ENCODE measurements around the gene ACP5.
"Not testable (repeated sequence)": the region's sequence is repeated elsewhere in the genome, so short reads cannot be mapped to it uniquely, and the experiment has no call there.

DNA sequence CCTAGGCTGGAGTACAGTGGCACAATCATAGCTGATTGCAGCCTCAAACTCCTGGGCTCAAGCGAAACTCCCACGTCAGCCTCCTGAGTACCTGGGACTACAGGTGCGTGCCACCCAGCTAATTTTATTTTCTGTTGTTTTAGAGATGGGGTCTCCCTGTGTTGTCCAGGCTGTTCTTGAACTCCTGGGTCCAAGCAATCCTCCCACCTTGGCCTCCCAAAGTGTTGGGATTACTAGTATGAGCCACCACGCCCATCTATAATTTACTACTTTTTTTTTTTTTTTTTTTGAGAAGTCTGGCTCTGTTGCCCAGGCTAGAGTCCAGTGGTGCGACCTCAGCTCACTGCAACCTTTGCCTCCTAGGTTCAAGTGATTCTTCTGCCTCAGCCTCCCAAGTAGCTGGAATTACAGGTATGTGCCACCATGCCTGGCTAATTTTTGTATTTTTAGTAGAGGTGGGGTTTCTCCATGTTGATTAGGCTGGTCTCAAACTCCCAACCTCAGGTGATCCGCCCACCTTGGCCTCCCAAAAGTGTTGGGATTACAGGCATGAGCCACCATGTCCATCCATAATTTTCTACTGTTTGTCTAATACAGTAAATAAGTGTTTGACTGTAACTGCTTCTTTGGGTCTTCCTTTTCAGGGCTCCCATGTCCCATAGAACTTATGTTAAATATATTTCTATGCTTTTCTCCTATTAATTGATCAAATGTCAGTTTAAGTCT, 13.2 kb downstream of the ACP5 start:
- not testable (repeated sequence) for TF ChIP-seq CTCF, POLR2A (IDR thresholded peaks at IDR 0.05)

All from uterus (tissue), 2 donors.